ENCODE data around the gene TAAR2.

Gene TAAR2

GRCh38 chr6:132598473-132598872, 25.6 kb downstream of the TAAR2 start:
- Histone ChIP-seq H3K27ac (no peak overlapping the region), H3K4me2 (no peak overlapping the region), H3K27me3 (no peaks in the 10 kb centered on the region), H3K9ac (no peak overlapping the region), H3K4me1 (peaks cover 0 to under 1% (median 0%) of the 10 kb centered on the region in 10 experiments; a peak in 1 of 20 replicates), H3K9me3 (replicated peaks in 1 of 11) (no peaks in the 10 kb centered on the region), H3K4me3 (no peak overlapping the region), H4K20me1 (no peaks in the 10 kb centered on the region), H3K36me3 (no peaks in the 10 kb centered on the region)
- no peak for TF ChIP-seq Cebpa-rat (IDR thresholded peaks at IDR 0.05)

GRCh38 chr6:132596201-132596600, 27.9 kb downstream of the TAAR2 start:
- H3K9me3 ChIP-seq (replicated peaks in 1 of 11): no peaks in the 10 kb centered on the region
- no peaks in the 10 kb centered on the region for H4K20me1 ChIP-seq
- no peaks in the 10 kb centered on the region for H3K36me3 ChIP-seq
- no peaks in the 10 kb centered on the region for H3K27me3 ChIP-seq
- no peak for TF ChIP-seq Cebpa-rat (IDR thresholded peaks at IDR 0.05)
- no peak overlapping the region for H3K4me3 ChIP-seq
- peaks cover 0 to 14% (median 5%) of the 10 kb centered on the region in 10 experiments; a peak in 9 of 20 replicates for H3K4me1 ChIP-seq
- H3K27ac ChIP-seq: no peak overlapping the region
- no peak overlapping the region for H3K4me2 ChIP-seq
- H3K9ac ChIP-seq: no peak overlapping the region

- H3K27me3 ChIP-seq: no peaks in the 10 kb centered on the region
- H3K9me3 ChIP-seq (replicated peaks in 1 of 11): no peaks in the 10 kb centered on the region
- H3K9ac ChIP-seq: no peak overlapping the region
- H4K20me1 ChIP-seq: no peaks in the 10 kb centered on the region
- no peak for TF ChIP-seq Cebpa-rat (IDR thresholded peaks at IDR 0.05)
- peak overlapping the region in 5 of 11 experiments; percentile 12 to 51 (median 24); a peak in 10 of 22 replicates for H3K4me2 ChIP-seq
- peak overlapping the region in 1 of 11 experiments; percentile 14; a peak in 2 of 22 replicates for H3K27ac ChIP-seq
- H3K4me1 ChIP-seq: peaks cover 0 to 14% (median 5%) of the 10 kb centered on the region in 10 experiments; a peak in 9 of 20 replicates
- H3K36me3 ChIP-seq: no peaks in the 10 kb centered on the region
- H3K4me3 ChIP-seq: no peak overlapping the region
These were observed 31.2 kb downstream of the TAAR2 start for GRCh38 chr6:132592855-132593254.

GRCh38 chr6:132590362-132590761, 33.7 kb downstream of the TAAR2 start:
- Histone ChIP-seq H3K27me3 (no peaks in the 10 kb centered on the region), H3K36me3 (no peaks in the 10 kb centered on the region), H3K4me3 (no peak overlapping the region), H3K9ac (no peak overlapping the region), H3K27ac (no peak overlapping the region), H4K20me1 (no peaks in the 10 kb centered on the region), H3K4me1 (peaks cover 0 to 14% (median 5%) of the 10 kb centered on the region in 10 experiments; a peak in 9 of 20 replicates), H3K4me2 (no peak overlapping the region), H3K9me3 (replicated peaks in 1 of 11) (no peaks in the 10 kb centered on the region)
- TF ChIP-seq Cebpa-rat (IDR thresholded peaks at IDR 0.05): no peak

- Histone ChIP-seq H3K4me3 (no peak within 1 kb of the TSS), H3K4me2 (no peak within 1 kb of the TSS), H3K27me3 (no peaks in the 10 kb centered on the region), H3K4me1 (peaks cover 0 to 14% (median 5%) of the 10 kb centered on the region in 10 experiments; a peak in 9 of 20 replicates), H3K9me3 (replicated peaks in 1 of 11) (no peaks in the 10 kb centered on the region), H4K20me1 (no peaks in the 10 kb centered on the region), H3K9ac (no peak within 1 kb of the TSS), H3K36me3 (no peaks in the 10 kb centered on the region), H3K27ac (no peak within 1 kb of the TSS)
- no peak for TF ChIP-seq Cebpa-rat (IDR thresholded peaks at IDR 0.05)
These were observed 34.6 kb downstream of the TAAR2 start, which contains the start of gene TAAR5 for GRCh38 chr6:132589454-132589853. Gene TAAR5 (minus strand): TSS chr6:132589741. CDS start chr6:132589686, 55 bp downstream.

GRCh38 chr6:132587424-132587823, 36.7 kb downstream of the TAAR2 start:
- no peak for TF ChIP-seq Cebpa-rat (IDR thresholded peaks at IDR 0.05)
- H3K4me3 ChIP-seq: no peak overlapping the region
- no peak overlapping the region for H3K9ac ChIP-seq
- H3K4me2 ChIP-seq: no peak overlapping the region
- H3K36me3 ChIP-seq: no peaks in the 10 kb centered on the region
- no peak overlapping the region for H3K27ac ChIP-seq
- H3K4me1 ChIP-seq: peaks cover 0 to 3% (median under 1%) of the 10 kb centered on the region in 10 experiments; a peak in 8 of 20 replicates
- no peaks in the 10 kb centered on the region for H4K20me1 ChIP-seq
- no peaks in the 10 kb centered on the region for H3K27me3 ChIP-seq
- no peaks in the 10 kb centered on the region for H3K9me3 ChIP-seq (replicated peaks in 1 of 11)

GRCh38 chr6:132584698-132585097, 39.4 kb downstream of the TAAR2 start:
- Histone ChIP-seq H3K36me3 (no peaks in the 10 kb centered on the region), H3K4me1 (no peaks in the 10 kb centered on the region), H3K27me3 (no peaks in the 10 kb centered on the region), H3K9ac (no peak overlapping the region), H3K4me3 (no peak overlapping the region), H3K9me3 (replicated peaks in 1 of 11) (peaks cover 0 to 5% (median 0%) of the 10 kb centered on the region in 11 experiments; a peak in 4 of 22 replicates), H3K4me2 (no peak overlapping the region), H3K27ac (no peak overlapping the region), H4K20me1 (no peaks in the 10 kb centered on the region)
- no peak for TF ChIP-seq Cebpa-rat (IDR thresholded peaks at IDR 0.05)

- no peaks in the 10 kb centered on the region for H3K27me3 ChIP-seq
- no peak overlapping the region for H3K9ac ChIP-seq
- TF ChIP-seq Cebpa-rat (IDR thresholded peaks at IDR 0.05): no peak
- H3K27ac ChIP-seq: no peak overlapping the region
- no peaks in the 10 kb centered on the region for H3K4me1 ChIP-seq
- H3K4me2 ChIP-seq: no peak overlapping the region
- H3K36me3 ChIP-seq: no peaks in the 10 kb centered on the region
- no peaks in the 10 kb centered on the region for H3K9me3 ChIP-seq (replicated peaks in 1 of 11)
- H4K20me1 ChIP-seq: no peaks in the 10 kb centered on the region
- H3K4me3 ChIP-seq: no peak overlapping the region
These were observed 52.3 kb downstream of the TAAR2 start for GRCh38 chr6:132571774-132572173.

- no peak within 1 kb of the TSS for H3K4me2 ChIP-seq
- no peak within 1 kb of the TSS for H3K9ac ChIP-seq
- TF ChIP-seq Cebpa-rat (IDR thresholded peaks at IDR 0.05): no peak
- H3K4me1 ChIP-seq: no peaks in the 10 kb centered on the region
- no peaks in the 10 kb centered on the region for H3K27me3 ChIP-seq
- no peaks in the 10 kb centered on the region for H3K9me3 ChIP-seq (replicated peaks in 1 of 11)
- no peak within 1 kb of the TSS for H3K27ac ChIP-seq
- H4K20me1 ChIP-seq: no peaks in the 10 kb centered on the region
- no peaks in the 10 kb centered on the region for H3K36me3 ChIP-seq
- no peak within 1 kb of the TSS for H3K4me3 ChIP-seq
These were observed 53.8 kb downstream of the TAAR2 start, which contains the start of gene TAAR6 for GRCh38 chr6:132570221-132570777. Gene TAAR6 (plus strand): TSS chr6:132570322. CDS start chr6:132570322, 0 bp downstream.

- TF ChIP-seq Cebpa-rat (IDR thresholded peaks at IDR 0.05): no peak
These were observed 54.9 kb downstream of the TAAR2 start for GRCh38 chr6:132569170-132569569.

More at GRCh38 chr6:132569170-132569569, 54.9 kb downstream of the TAAR2 start:
- Histone ChIP-seq H3K27ac (no peak overlapping the region), H3K9ac (no peak overlapping the region), H3K36me3 (no peaks in the 10 kb centered on the region), H3K4me2 (no peak overlapping the region), H3K9me3 (replicated peaks in 1 of 11) (no peaks in the 10 kb centered on the region), H3K27me3 (no peaks in the 10 kb centered on the region), H3K4me3 (no peak overlapping the region), H4K20me1 (no peaks in the 10 kb centered on the region), H3K4me1 (no peaks in the 10 kb centered on the region)
